A549 (cell line): ENCODE results near the gene LDLRAD3. TPM values are rescaled to one million over a fixed set of nuclear protein-coding genes. Genes with fewer than 3 reads are reported as not detected.

Source experiments
- ATAC-seq, 2 experiments: fragments of 200-7000 bp in 1 of 2; fragments of >200 bp in 1 of 2; cut with Nextera tagmentation in 1 of 2; cut with Tn5 transposase in 1 of 2; 3 replicates each; pipeline versions ENCODE4 v1.8.0 to v1.9.1; 2018 to 2020; ENCODE audit warnings: mild to moderate bottlenecking in 1 of 2, moderate library complexity in 1 of 2
- CTCF ChIA-PET: fragments of 300-600 bp; sonication (Branson Sonifier 250); formaldehyde crosslinking; extraction: SDS; loops from one replicate; lab custom pipeline; 2021; ENCODE audit warnings: antibody characterized with exemption, inconsistent platforms; lab: Yijun Ruan, JAX
- POLR2A ChIA-PET: fragments of 350-600 bp; formaldehyde crosslinking; extraction: SDS; loops from one replicate; lab custom pipeline; 2021; ENCODE audit warnings: antibody characterized with exemption, inconsistent platforms; lab: Yijun Ruan, JAX
- DNase-seq, 2 experiments: peaks; one replicate each; pipeline versions ENCODE4 v3.0.0 to v3.0.0-alpha.2; 2011 to 2016; ENCODE audit warnings: low read depth in 1 of 2, low spot score in 1 of 2
- FAIRE-seq: peaks from 2 replicates; lab custom pipeline; 2011; peaks lifted over from hg19 to GRCh38; lab: Jason Lieb, UNC
- H3K27ac ChIP-seq, 2 experiments: fragments of >200 bp; sonication (Bioruptor Twin); formaldehyde crosslinking; 3 replicates each; pipeline ENCODE4 v1.5.1; 2016 to 2017
- H3K4me1 ChIP-seq: fragments of >200 bp; sonication (Bioruptor Twin); formaldehyde crosslinking; 3 replicates; pipeline ENCODE4 v1.6.1; 2016
- H3K4me2 ChIP-seq: fragments of >200 bp; sonication (Bioruptor Twin); formaldehyde crosslinking; 3 replicates; pipeline ENCODE4 v1.6.1; 2016
- H3K4me3 ChIP-seq: fragments of >200 bp; sonication (Bioruptor Twin); formaldehyde crosslinking; 3 replicates; pipeline ENCODE4 v1.5.1; 2016
- H3K9me3 ChIP-seq: fragments of >200 bp; sonication (Bioruptor Twin); formaldehyde crosslinking; 3 replicates; pipeline ENCODE4 v1.6.1; 2016
- BHLHE40 ChIP-seq: IDR thresholded peaks from 2 replicates; pipeline ENCODE4 v1.6.1; 2012; ENCODE audit warnings: low read depth, low read length, inconsistent platforms
- CBX8 ChIP-seq: fragments of 200-600 bp; sonication (generic); IDR thresholded peaks from 2 replicates; pipeline ENCODE4 v1.6.1; 2016
- EP300 ChIP-seq, 2 experiments: fragments of >200 bp; sonication (Bioruptor Twin); formaldehyde crosslinking; IDR thresholded peaks; 2 replicates in 1 of 2; 3 replicates in 1 of 2; pipeline ENCODE4 v1.6.1; 2016 to 2017
- ESRRA ChIP-seq: fragments of 150-350 bp; IDR thresholded peaks from 2 replicates; pipeline ENCODE4 v1.6.1; 2014; ENCODE audit warnings: mild to moderate bottlenecking, low read length, borderline replicate concordance
- FOSL2 ChIP-seq, 2 experiments: fragments of 450-650 bp in 1 of 2; fragments of >200 bp in 1 of 2; sonication (Bioruptor Twin) in 1 of 2; formaldehyde crosslinking; IDR thresholded peaks; 2 replicates each; pipeline versions ENCODE4 v1.5.0 to v1.6.1; 2016 to 2020; ENCODE audit warnings: mild to moderate bottlenecking in 1 of 2, moderate library complexity in 1 of 2
- GATA3 ChIP-seq: IDR thresholded peaks from 2 replicates; pipeline ENCODE4 v1.6.1; 2012; ENCODE audit warnings: borderline replicate concordance
- HOXA7 ChIP-seq: fragments of 250-450 bp; sonication (Bioruptor Pico); IDR thresholded peaks from 2 replicates; pipeline ENCODE4 v1.5.0; 2020; ENCODE audit warnings: mild to moderate bottlenecking, moderate library complexity
- HOXB5 ChIP-seq: fragments of 250-450 bp; sonication (Bioruptor Pico); IDR thresholded peaks from 2 replicates; pipeline ENCODE4 v1.5.0; 2020; ENCODE audit warnings: mild to moderate bottlenecking, moderate library complexity
- JUN ChIP-seq, 2 experiments: fragments of >200 bp; sonication (Bioruptor Twin); formaldehyde crosslinking; IDR thresholded peaks; 2 replicates in 1 of 2; 3 replicates in 1 of 2; pipeline ENCODE4 v1.6.1; 2016 to 2017
- KDM5A ChIP-seq: fragments of 200-600 bp; sonication (generic); IDR thresholded peaks from 2 replicates; pipeline ENCODE4 v1.6.1; 2016; ENCODE audit warnings: antibody characterized with exemption, mild to moderate bottlenecking
- MAZ ChIP-seq: fragments of 150-350 bp; IDR thresholded peaks from 2 replicates; pipeline ENCODE4 v1.6.1; 2014; ENCODE audit warnings: antibody characterized with exemption, low read depth, low read length, borderline replicate concordance
- MYC ChIP-seq: IDR thresholded peaks from 2 replicates; pipeline ENCODE4 v1.6.1; 2012; ENCODE audit warnings: mild to moderate bottlenecking, inconsistent platforms, low read length, improper control_type of control experiment, borderline replicate concordance
- NPAS2 ChIP-seq: fragments of 250-450 bp; sonication (Bioruptor Pico); IDR thresholded peaks from 2 replicates; pipeline ENCODE4 v1.8.0; 2022; ENCODE audit warnings: mild to moderate bottlenecking, moderate library complexity, borderline replicate concordance
- PHF8 ChIP-seq: fragments of 200-600 bp; sonication (generic); IDR thresholded peaks from 2 replicates; pipeline ENCODE4 v1.6.1; 2016; ENCODE audit warnings: low read depth, mild to moderate bottlenecking, antibody characterized with exemption, moderate library complexity, borderline replicate concordance
- POLR2AphosphoS2 ChIP-seq: conservative IDR thresholded peaks from 2 replicates; pipeline ENCODE4 v1.6.1; 2012; ENCODE audit warnings: low read length, improper control_type of control experiment, inconsistent platforms
- RARB ChIP-seq: fragments of 250-450 bp; sonication (Bioruptor Pico); IDR thresholded peaks from 2 replicates; pipeline ENCODE4 v1.8.0; 2021; ENCODE audit warnings: mild to moderate bottlenecking, moderate library complexity
- RNF2 ChIP-seq: fragments of 200-600 bp; sonication (generic); IDR thresholded peaks from 2 replicates; pipeline ENCODE4 v1.6.1; 2016; ENCODE audit warnings: low read depth, mild to moderate bottlenecking, antibody characterized with exemption, moderate library complexity, borderline replicate concordance
- ZC3H11A ChIP-seq: fragments of 450-650 bp; IDR thresholded peaks from 2 replicates; pipeline ENCODE4 v1.6.1; 2014; ENCODE audit warnings: antibody characterized with exemption, mild to moderate bottlenecking
- ZNF302 ChIP-seq: fragments of 250-450 bp; sonication (Bioruptor Pico); IDR thresholded peaks from 2 replicates; pipeline ENCODE4 v1.9.0; 2021; ENCODE audit warnings: inconsistent platforms, mild to moderate bottlenecking, moderate library complexity
- WGBS: methylation state at CpG from one replicate; pipeline ENCODE4 v1.1.6; 2017; ENCODE audit errors: missing lambda C conversion rate; 5-methylcytosine and 5-hydroxymethylcytosine counted together
- polyA plus RNA-seq, 4 experiments: library from polyadenylated mRNA; depleted of rRNA in 3 of 4; stranded (reverse); fragments of >200 nt; fragmentation: RNase III in 1 of 4; extraction: RNeasy Plus Mini Kit Qiagen cat#74134 plus additional on column Dnase treatment in 1 of 4; gene quantifications; 2 replicates in 3 of 4; 3 replicates in 1 of 4; pipeline ENCODE4 v1.2.3, GENCODE V29; 2011 to 2017
- TF ChIP-seq, protein P1 (sequence below): fragments of 450-650 bp; IDR thresholded peaks from 2 replicates; pipeline ENCODE4 v1.6.1; 2014; ENCODE audit warnings: antibody characterized with exemption
- TF ChIP-seq, protein P2 (sequence below): fragments of 250-450 bp; sonication (Bioruptor Pico); IDR thresholded peaks from 2 replicates; pipeline ENCODE4 v1.5.0; 2021; ENCODE audit warnings: mild to moderate bottlenecking, moderate library complexity, borderline replicate concordance
- TF ChIP-seq, protein P3 (sequence below): IDR thresholded peaks from 2 replicates; pipeline ENCODE4 v1.6.1; 2012
- TF ChIP-seq, protein P4 (sequence below): IDR thresholded peaks from 2 replicates; pipeline ENCODE4 v1.6.1; 2012

The LDLRAD3 gene
- polyA plus RNA-seq, 2 of the 4 experiments (the other 2 are of a cell fraction): 10.5 to 13.2 TPM

DNA sequence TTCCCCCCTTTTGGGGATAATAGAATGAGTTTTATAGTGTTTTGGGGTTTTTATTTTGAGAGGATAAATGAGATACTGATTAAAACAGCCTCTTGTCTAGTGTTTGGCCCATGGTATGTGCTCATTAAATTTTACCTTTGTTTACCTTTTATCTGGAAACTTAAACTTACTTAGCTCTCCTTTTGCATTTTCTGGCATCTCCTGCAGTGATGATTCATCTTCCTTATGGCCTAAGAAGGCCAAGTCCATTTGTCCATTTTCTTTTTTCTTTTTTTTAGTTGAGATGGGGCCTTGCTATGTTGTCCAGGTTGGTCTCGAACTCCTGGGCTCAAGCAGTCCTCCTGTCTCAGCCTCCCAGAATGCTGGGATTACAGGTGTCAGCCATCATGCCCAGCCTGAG, 189.1 kb downstream of the LDLRAD3 start:
- no peak overlapping the region for H3K27ac ChIP-seq
- CTCF ChIA-PET: interaction anchor here (1.7 to 6.3 kb wide), 6 partner anchors 11 to 517 kb away, joined by 4 to 73 read pairs (median 11); no protein-coding TSS in a partner anchor
- H3K4me2 ChIP-seq: no peak overlapping the region
- H3K4me1 ChIP-seq: peaks cover 4% of the 10 kb centered on the region; the same call in 1 of the 3 replicates
- TF ChIP-seq MYC (no peak), BHLHE40 (no peak), POLR2AphosphoS2 (no peak), ZC3H11A (no peak), ZNF302 (CRISPR knock-in tag) (no peak), ESRRA (no peak), EP300 (IDR thresholded peaks at IDR 0.05) (no peak), MAZ (no peak)
- TF ChIP-seq, protein P1, sequence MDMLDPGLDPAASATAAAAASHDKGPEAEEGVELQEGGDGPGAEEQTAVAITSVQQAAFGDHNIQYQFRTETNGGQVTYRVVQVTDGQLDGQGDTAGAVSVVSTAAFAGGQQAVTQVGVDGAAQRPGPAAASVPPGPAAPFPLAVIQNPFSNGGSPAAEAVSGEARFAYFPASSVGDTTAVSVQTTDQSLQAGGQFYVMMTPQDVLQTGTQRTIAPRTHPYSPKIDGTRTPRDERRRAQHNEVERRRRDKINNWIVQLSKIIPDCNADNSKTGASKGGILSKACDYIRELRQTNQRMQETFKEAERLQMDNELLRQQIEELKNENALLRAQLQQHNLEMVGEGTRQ: no peak
- TF ChIP-seq, protein P2, sequence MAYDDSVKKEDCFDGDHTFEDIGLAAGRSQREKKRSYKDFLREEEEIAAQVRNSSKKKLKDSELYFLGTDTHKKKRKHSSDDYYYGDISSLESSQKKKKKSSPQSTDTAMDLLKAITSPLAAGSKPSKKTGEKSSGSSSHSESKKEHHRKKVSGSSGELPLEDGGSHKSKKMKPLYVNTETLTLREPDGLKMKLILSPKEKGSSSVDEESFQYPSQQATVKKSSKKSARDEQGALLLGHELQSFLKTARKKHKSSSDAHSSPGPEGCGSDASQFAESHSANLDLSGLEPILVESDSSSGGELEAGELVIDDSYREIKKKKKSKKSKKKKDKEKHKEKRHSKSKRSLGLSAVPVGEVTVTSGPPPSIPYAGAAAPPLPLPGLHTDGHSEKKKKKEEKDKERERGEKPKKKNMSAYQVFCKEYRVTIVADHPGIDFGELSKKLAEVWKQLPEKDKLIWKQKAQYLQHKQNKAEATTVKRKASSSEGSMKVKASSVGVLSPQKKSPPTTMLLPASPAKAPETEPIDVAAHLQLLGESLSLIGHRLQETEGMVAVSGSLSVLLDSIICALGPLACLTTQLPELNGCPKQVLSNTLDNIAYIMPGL: no peak
- TF ChIP-seq, all 56 proteins: peak for 0
- no peak for FAIRE-seq
- ATAC-seq: no peak
- POLR2A ChIA-PET: interaction anchor here (1.4 kb wide), 1 partner anchor 311 kb away, joined by 3 read pairs; no protein-coding TSS in a partner anchor
- no peak for DNase-seq
- 92% methylated on average over 1 of the region's 1 CpG for WGBS
- H3K9me3 ChIP-seq: no peaks in the 10 kb centered on the region
- no peak overlapping the region for H3K4me3 ChIP-seq

DNA sequence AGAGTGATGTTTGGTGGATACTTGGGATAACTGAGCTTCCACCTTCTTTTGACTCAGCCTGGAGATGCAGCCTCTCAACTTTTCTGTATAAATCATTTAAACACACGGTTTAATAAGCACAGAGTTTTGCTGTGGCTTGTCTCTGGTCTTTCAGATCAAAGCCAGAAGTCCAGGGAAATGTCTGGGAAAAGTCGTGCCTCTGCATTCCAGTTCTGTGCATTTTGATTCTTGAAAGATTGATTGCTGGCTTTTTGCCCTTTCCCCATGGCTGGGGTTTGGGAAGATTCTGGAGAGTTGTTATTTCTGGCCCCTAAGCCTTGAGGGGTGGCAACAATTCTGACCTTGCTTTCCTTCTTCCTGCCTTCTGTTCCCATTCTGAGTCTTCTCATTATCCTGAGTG, 191.2 kb downstream of the LDLRAD3 start:
- no peak overlapping the region for H3K4me3 ChIP-seq
- CTCF ChIA-PET: interaction anchor here (1.2 to 2.0 kb wide), 2 partner anchors 131 to 313 kb away, joined by 3 to 13 read pairs; no protein-coding TSS in a partner anchor

More for the DNA sequence above, 191.2 kb downstream of the LDLRAD3 start:
- FAIRE-seq (no peak), ATAC-seq (no peak), DNase-seq (no peak)
- no peak overlapping the region for H3K4me2 ChIP-seq
- no peaks in the 10 kb centered on the region for H3K9me3 ChIP-seq
- no peak overlapping the region for H3K27ac ChIP-seq
- H3K4me1 ChIP-seq: peaks cover 4% of the 10 kb centered on the region; the same call in 1 of the 3 replicates
- POLR2A ChIA-PET: no interaction called here
- TF ChIP-seq HOXA7 (CRISPR knock-in tag) (no peak), ZNF302 (CRISPR knock-in tag) (no peak), HOXB5 (CRISPR knock-in tag) (no peak), GATA3 (no peak), RNF2 (no peak), CBX8 (no peak), MAZ (no peak), FOSL2 (IDR thresholded peaks at IDR 0.05) (no peak), FOSL2 (CRISPR knock-in tag; IDR thresholded peaks at IDR 0.05) (no peak), ZC3H11A (no peak), ESRRA (no peak), NPAS2 (no peak), MYC (no peak), PHF8 (no peak), RARB (CRISPR knock-in tag) (no peak), KDM5A (no peak), JUN (IDR thresholded peaks at IDR 0.05) (no peak)
- TF ChIP-seq, protein P1: no peak
- TF ChIP-seq, protein P3, sequence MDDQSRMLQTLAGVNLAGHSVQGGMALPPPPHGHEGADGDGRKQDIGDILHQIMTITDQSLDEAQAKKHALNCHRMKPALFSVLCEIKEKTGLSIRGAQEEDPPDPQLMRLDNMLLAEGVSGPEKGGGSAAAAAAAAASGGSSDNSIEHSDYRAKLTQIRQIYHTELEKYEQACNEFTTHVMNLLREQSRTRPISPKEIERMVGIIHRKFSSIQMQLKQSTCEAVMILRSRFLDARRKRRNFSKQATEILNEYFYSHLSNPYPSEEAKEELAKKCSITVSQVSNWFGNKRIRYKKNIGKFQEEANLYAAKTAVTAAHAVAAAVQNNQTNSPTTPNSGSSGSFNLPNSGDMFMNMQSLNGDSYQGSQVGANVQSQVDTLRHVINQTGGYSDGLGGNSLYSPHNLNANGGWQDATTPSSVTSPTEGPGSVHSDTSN: no peak
- TF ChIP-seq, protein P4, sequence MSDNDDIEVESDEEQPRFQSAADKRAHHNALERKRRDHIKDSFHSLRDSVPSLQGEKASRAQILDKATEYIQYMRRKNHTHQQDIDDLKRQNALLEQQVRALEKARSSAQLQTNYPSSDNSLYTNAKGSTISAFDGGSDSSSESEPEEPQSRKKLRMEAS: no peak
- 52% methylated on average over 2 of the region's 2 CpGs for WGBS
